ENCODE measurements around the gene SSX2B.
"Not testable (repeated sequence)": the region's sequence is repeated elsewhere in the genome, so short reads cannot be mapped to it uniquely, and the experiment has no call there.

The SSX2B gene, protein sequence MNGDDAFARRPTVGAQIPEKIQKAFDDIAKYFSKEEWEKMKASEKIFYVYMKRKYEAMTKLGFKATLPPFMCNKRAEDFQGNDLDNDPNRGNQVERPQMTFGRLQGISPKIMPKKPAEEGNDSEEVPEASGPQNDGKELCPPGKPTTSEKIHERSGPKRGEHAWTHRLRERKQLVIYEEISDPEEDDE

GRCh38 chrX:52750952-52751351 lies at the start of gene SSX2B:
TSS of gene SSX2B (plus strand) at chrX:52751252. CDS start at chrX:52752681, 1,429 bp downstream.
- DNase-seq (ENCODE audit: low read depth), result not testable (repeated sequence)

DNA sequence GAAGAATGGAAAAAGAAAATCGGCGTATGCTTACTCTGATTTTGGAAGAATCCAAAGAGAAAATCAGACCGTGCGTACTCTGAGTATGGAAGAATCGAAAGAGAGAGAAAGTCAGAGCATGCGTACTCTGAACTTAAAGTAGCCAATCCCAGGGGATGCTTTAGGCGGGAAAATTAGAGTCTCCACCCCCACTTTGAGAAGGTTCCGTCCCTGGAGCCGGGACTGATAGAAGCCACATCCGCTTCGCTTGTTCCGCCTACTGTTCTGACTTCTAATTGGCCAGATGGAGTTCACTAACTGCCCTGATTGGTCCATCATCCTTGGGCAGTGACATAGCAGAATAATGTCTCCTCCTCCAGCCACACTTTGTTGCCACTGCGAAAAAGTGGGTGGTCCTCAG lies 44.0 kb upstream of the SSX2B start, which contains the start of gene SSX2:
SSX2 (minus strand) TSS at position 101 of the 400 bp plus-strand sequence. CDS start 1,429 bp downstream, outside the sequence.
- DNase-seq (ENCODE audit: low read depth), result not testable (repeated sequence)

DNA sequence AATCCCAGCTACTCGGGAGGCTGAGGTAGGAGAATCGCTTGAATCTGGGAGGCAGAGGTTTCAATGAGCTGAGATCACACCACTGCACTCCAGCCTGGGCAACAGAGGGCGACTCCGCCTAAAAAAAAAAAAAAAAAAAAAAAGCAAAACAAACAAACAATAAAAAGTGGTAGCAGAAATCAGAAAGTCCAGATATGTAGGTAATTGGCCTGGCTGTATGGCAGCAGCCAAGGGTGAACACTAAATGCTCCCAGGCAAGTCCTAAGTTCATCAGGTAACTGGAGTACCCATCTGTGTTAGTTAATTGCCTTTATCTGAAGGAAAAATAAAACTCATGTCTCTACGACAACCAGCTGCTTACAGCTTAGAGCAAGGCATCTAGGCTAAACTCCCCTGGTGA lies 14.9 kb downstream of the SSX2B start:
- DNase-seq (ENCODE audit: low read depth), result not testable (repeated sequence)

GRCh38 chrX:52773504-52773903 lies 22.5 kb downstream of the SSX2B start:
- DNase-seq (ENCODE audit: low read depth), result not testable (repeated sequence)

- DNase-seq (ENCODE audit: low read depth), result not testable (repeated sequence)
These were observed 46.3 kb downstream of the SSX2B start, which contains the start of gene SPANXN5 for GRCh38 chrX:52797327-52797726. TSS of gene SPANXN5 (minus strand) at chrX:52797427. CDS start at chrX:52797348, 79 bp downstream.

DNA sequence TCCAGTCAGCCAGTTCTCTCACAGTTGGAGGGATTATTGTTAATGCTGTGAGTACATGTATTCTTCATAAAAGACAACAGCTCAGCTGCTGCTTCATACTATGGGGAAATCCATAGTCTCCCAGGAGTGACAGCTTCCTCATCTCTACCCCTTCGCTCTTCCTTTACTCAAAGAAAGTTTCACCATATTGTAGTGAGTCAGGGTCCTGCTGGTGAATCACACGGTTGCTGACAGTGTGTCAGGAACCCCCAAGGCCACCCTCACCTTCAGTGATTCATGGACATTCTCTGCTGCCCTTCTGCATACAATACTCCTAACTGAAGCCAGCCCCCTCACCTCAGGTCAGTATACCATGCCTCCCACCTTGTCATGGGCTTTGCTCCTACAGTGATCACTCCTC lies 53.8 kb downstream of the SSX2B start:
- DNase-seq (ENCODE audit: low read depth), result not testable (repeated sequence)
